GM21723 (cell line): ENCODE results near the gene LCLAT1.

Experiments used
- ATAC-seq: cut with Tn5 transposase; IDR thresholded peaks from one replicate; pipeline ENCODE4 v1.9.1; 2021; ENCODE audit warnings: mild to moderate bottlenecking, moderate library complexity; ENCODE audit not compliant: unreplicated experiment

Gene LCLAT1

GRCh38 chr2:30689496-30690125 is 242.6 kb downstream of the LCLAT1 start:
- no peak for ATAC-seq

- no peak for ATAC-seq
These were observed 243.1 kb downstream of the LCLAT1 start for GRCh38 chr2:30690126-30690561.

- no peak for ATAC-seq
These were observed 244.3 kb downstream of the LCLAT1 start for GRCh38 chr2:30691091-30691947.

- ATAC-seq, result no peak
These were observed 245.1 kb downstream of the LCLAT1 start for GRCh38 chr2:30691948-30692828.

GRCh38 chr2:30692829-30693275 is 245.8 kb downstream of the LCLAT1 start:
- no peak for ATAC-seq
